Fibroblast of skin of scalp (primary cell): ENCODE data around the gene EPM2AIP1. TPM values are rescaled to one million over a fixed set of nuclear protein-coding genes. Genes with fewer than 3 reads are reported as not detected.
"Not testable (repeated sequence)": the region's sequence is repeated elsewhere in the genome, so short reads cannot be mapped to it uniquely, and the experiment has no call there.

ENCODE experiments used
- DNase-seq: peaks from one replicate; pipeline ENCODE4 v3.0.0-alpha.2; 2013
- polyA plus RNA-seq, 2 experiments: library from polyadenylated mRNA; unstranded; fragments of 120-200 nt; gene quantifications; one replicate each; pipeline ENCODE4 v1.2.1, GENCODE V29; 2013; ENCODE audit not compliant: insufficient read length in 2 of 2

Gene EPM2AIP1
- polyA plus RNA-seq (2013, experiment 1 of 2; ENCODE audit: insufficient read length), result 10.5 TPM
- 9.8 TPM for polyA plus RNA-seq (2013, experiment 2 of 2; ENCODE audit: insufficient read length)

- no peak for DNase-seq
Measured at GRCh38 chr3:36992806-36993325, at the start of gene EPM2AIP1. EPM2AIP1 (minus strand) TSS chr3:36993131; CDS start chr3:36993077, 54 bp downstream.

GRCh38 chr3:37042712-37043111 lies 49.8 kb upstream of the EPM2AIP1 start:
- not testable (repeated sequence) for DNase-seq

- peak; percentile 13 for DNase-seq
Measured at GRCh38 chr3:37041546-37042195, 48.7 kb upstream of the EPM2AIP1 start.

GRCh38 chr3:37040231-37040630 lies 47.3 kb upstream of the EPM2AIP1 start:
- no peak for DNase-seq

GRCh38 chr3:37039161-37039846 lies 46.4 kb upstream of the EPM2AIP1 start:
- DNase-seq, result no peak

GRCh38 chr3:37037352-37037751 lies 44.4 kb upstream of the EPM2AIP1 start:
- DNase-seq, result no peak

GRCh38 chr3:37032961-37033360 lies 40.0 kb upstream of the EPM2AIP1 start:
- no peak for DNase-seq

- no peak for DNase-seq
Measured at GRCh38 chr3:37031096-37031682, 38.3 kb upstream of the EPM2AIP1 start.

GRCh38 chr3:37030588-37030987 lies 37.7 kb upstream of the EPM2AIP1 start:
- no peak for DNase-seq

GRCh38 chr3:37029516-37030163 lies 36.7 kb upstream of the EPM2AIP1 start:
- DNase-seq, result no peak

GRCh38 chr3:37029111-37029510 lies 36.2 kb upstream of the EPM2AIP1 start:
- no peak for DNase-seq

GRCh38 chr3:37028329-37028728 lies 35.4 kb upstream of the EPM2AIP1 start:
- no peak for DNase-seq

GRCh38 chr3:37026851-37027250 lies 33.9 kb upstream of the EPM2AIP1 start:
- no peak for DNase-seq

- no peak for DNase-seq
Measured at GRCh38 chr3:37025561-37026335, 32.8 kb upstream of the EPM2AIP1 start.

GRCh38 chr3:37024820-37025405 lies 32.0 kb upstream of the EPM2AIP1 start:
- no peak for DNase-seq

GRCh38 chr3:37024092-37024491 lies 31.2 kb upstream of the EPM2AIP1 start:
- peak; percentile 29 for DNase-seq

GRCh38 chr3:37017683-37018082 lies 24.8 kb upstream of the EPM2AIP1 start:
- DNase-seq, result no peak

- no peak for DNase-seq
Measured at GRCh38 chr3:37016903-37017302, 24.0 kb upstream of the EPM2AIP1 start.

GRCh38 chr3:37015642-37016041 lies 22.7 kb upstream of the EPM2AIP1 start:
- no peak for DNase-seq

- DNase-seq, result no peak
Measured at GRCh38 chr3:37014620-37015019, 21.7 kb upstream of the EPM2AIP1 start.
